A673 (cell line): Measurements from ENCODE around the gene CRYBG2. TPM values are rescaled to one million over a fixed set of nuclear protein-coding genes. Genes with fewer than 3 reads are reported as not detected.

Experiments
- BruUV-seq: library from RNA; stranded (reverse); fragments of 400-500 nt; replicated peaks from 2 replicates; lab custom pipeline; 2021; lab: Mats Ljungman, UMichigan
- CTCF ChIA-PET: fragments of 300-600 bp; sonication (Branson Sonifier 250); formaldehyde crosslinking; loops from one replicate; lab custom pipeline; 2022; ENCODE audit warnings: antibody characterized with exemption; lab: Charles Lee
- POLR2A ChIA-PET: fragments of 300-600 bp; sonication (Branson Sonifier 250); formaldehyde crosslinking; loops from one replicate; lab custom pipeline; 2022; ENCODE audit warnings: antibody characterized with exemption; ENCODE audit not compliant: low non-redundant PET; lab: Charles Lee
- DNase-seq: peaks from one replicate; pipeline ENCODE4 v3.0.0-alpha.2; 2015; ENCODE audit warnings: low spot score
- H3K27ac ChIP-seq: fragments of 200-600 bp; sonication (generic); 2 replicates; pipeline ENCODE4 v1.5.1; 2016; ENCODE audit warnings: mixed run types, low read depth, mild to moderate bottlenecking, mixed read lengths, antibody characterized with exemption, low read length; ENCODE audit not compliant: poor library complexity, severe bottlenecking
- H3K27me3 ChIP-seq: fragments of 200-600 bp; sonication (generic); replicated peaks from 2 replicates; pipeline ENCODE4 v1.6.1; 2017; ENCODE audit warnings: mixed run types, low read depth, mild to moderate bottlenecking, mixed read lengths, antibody characterized with exemption, low read length; ENCODE audit not compliant: insufficient read depth, poor library complexity
- H3K36me3 ChIP-seq: fragments of 200-600 bp; sonication (generic); 2 replicates; pipeline ENCODE4 v1.6.1; 2016; ENCODE audit warnings: mixed run types, mild to moderate bottlenecking, mixed read lengths, antibody characterized with exemption, low read length; ENCODE audit not compliant: insufficient read depth, poor library complexity, severe bottlenecking
- H3K4me1 ChIP-seq: fragments of 200-600 bp; sonication (generic); 2 replicates; pipeline ENCODE4 v1.6.1; 2017; ENCODE audit warnings: mixed run types, mild to moderate bottlenecking, mixed read lengths, antibody characterized with exemption, low read length; ENCODE audit not compliant: insufficient read depth, poor library complexity, severe bottlenecking
- H3K4me3 ChIP-seq: fragments of 200-600 bp; sonication (generic); 2 replicates; pipeline ENCODE4 v1.5.1; 2016; ENCODE audit warnings: low read depth, mixed run types, mild to moderate bottlenecking, mixed read lengths, low read length; ENCODE audit not compliant: poor library complexity, severe bottlenecking
- H3K9me3 ChIP-seq: fragments of 200-600 bp; sonication (generic); 2 replicates; pipeline ENCODE4 v1.6.1; 2016; ENCODE audit warnings: mixed run types, low read depth, mild to moderate bottlenecking, mixed read lengths, antibody characterized with exemption, low read length; ENCODE audit not compliant: poor library complexity, severe bottlenecking
- CTCF ChIP-seq: fragments of 300-800, 200-600 bp; sonication (generic); conservative IDR thresholded peaks from 2 replicates; pipeline ENCODE4 v1.5.1; 2017; ENCODE audit warnings: low read depth, mild to moderate bottlenecking, antibody characterized with exemption, low read length, moderate library complexity, mixed read lengths
- EZH2 ChIP-seq: fragments of 200-600 bp; sonication (generic); IDR thresholded peaks from 2 replicates; pipeline ENCODE4 v1.6.1; 2017; ENCODE audit warnings: borderline replicate concordance, low read depth, mild to moderate bottlenecking, mixed read lengths, antibody characterized with exemption, low read length; ENCODE audit not compliant: poor library complexity, severe bottlenecking
- intact Hi-C: fragments of 100-400 bp; cut with micrococcal nuclease; formaldehyde crosslinking; loops from one replicate; pipeline ENCODE4 v1.10.0; 2022; ENCODE audit not compliant: unreplicated experiment
- total RNA-seq: library from RNA; stranded (reverse); gene quantifications from 2 replicates; pipeline ENCODE4 v1.2.3, GENCODE V29; 2021

The CRYBG2 gene
- total RNA-seq, 1 experiment from 2014 or later = not detected

GRCh38 chr1:26349877-26350244, 4.1 kb downstream of the CRYBG2 start:
- BruUV-seq = no TSS peak
- no peaks in the 10 kb centered on the region for H3K36me3 ChIP-seq
- no peaks in the 10 kb centered on the region for H3K27me3 ChIP-seq
- POLR2A ChIA-PET = no interaction called here
- no peak for DNase-seq
- no peak overlapping the region for H3K27ac ChIP-seq
- H3K4me3 ChIP-seq = no peak overlapping the region
- intact Hi-C loops = no loop called here
- H3K4me1 ChIP-seq = no peaks in the 10 kb centered on the region
- TF ChIP-seq CTCF (no peak), EZH2 (no peak)
- CTCF ChIA-PET = interaction anchor here (0.6 kb wide), 1 partner anchor 20 kb away, joined by 5 read pairs; no protein-coding TSS in a partner anchor
- no peaks in the 10 kb centered on the region for H3K9me3 ChIP-seq

GRCh38 chr1:26349188-26349876, 4.6 kb downstream of the CRYBG2 start:
- H3K4me3 ChIP-seq = no peak overlapping the region
- no peak for TF ChIP-seq EZH2
- no peak for TF ChIP-seq CTCF
- intact Hi-C loops = no loop called here
- no peaks in the 10 kb centered on the region for H3K9me3 ChIP-seq
- H3K27ac ChIP-seq = no peak overlapping the region
- ChIA-PET POLR2A (no interaction called here), CTCF (interaction anchor here (0.6 kb wide), 1 partner anchor 21 kb away, joined by 5 read pairs; no protein-coding TSS in a partner anchor)
- DNase-seq = no peak
- no peaks in the 10 kb centered on the region for H3K36me3 ChIP-seq
- no peaks in the 10 kb centered on the region for H3K27me3 ChIP-seq
- no peaks in the 10 kb centered on the region for H3K4me1 ChIP-seq
- BruUV-seq = no TSS peak

DNA sequence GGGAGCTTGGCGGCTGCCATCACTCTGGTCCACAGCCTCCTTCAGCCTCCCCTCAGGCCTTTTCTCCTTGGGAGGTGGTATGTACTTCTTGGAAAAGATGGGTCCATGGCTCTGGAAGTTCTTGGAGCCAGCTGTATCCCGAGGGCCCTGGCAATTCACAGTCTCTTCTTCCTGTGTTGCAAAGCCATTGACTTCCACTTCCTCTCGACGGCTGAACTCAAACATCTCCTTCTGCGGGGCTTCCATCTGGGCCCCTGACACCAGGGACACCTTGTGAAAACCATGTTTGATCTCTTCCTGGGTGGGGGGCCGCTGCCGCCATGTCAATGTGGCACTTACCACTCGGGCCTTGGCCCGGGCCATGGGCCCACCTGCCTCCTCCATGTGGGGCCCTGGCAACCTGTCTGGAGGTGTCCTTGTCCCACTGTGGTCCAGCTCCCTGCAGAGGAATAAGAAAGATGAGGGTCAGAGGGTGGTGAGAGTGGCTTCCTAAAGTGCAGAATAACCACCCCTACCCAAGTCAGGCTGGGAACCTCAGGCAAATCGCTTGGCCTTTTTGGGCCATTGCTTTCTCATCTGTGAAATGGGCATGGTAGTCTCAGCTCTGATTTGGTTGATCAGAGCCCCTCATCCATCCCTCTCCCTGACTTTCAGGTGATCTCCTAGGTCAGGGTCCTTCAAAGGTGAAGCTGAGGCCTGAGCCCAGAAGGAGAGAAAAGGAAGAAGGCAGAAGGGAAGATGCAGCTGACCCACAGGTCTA, 7.5 kb downstream of the CRYBG2 start:
- POLR2A ChIA-PET = no interaction called here
- H3K36me3 ChIP-seq = no peaks in the 10 kb centered on the region
- no peaks in the 10 kb centered on the region for H3K9me3 ChIP-seq
- no peak overlapping the region for H3K4me3 ChIP-seq
- BruUV-seq = no TSS peak
- CTCF ChIA-PET = interaction anchor here (0.7 kb wide), 1 partner anchor 62 kb away, joined by 6 read pairs; no protein-coding TSS in a partner anchor
- no peaks in the 10 kb centered on the region for H3K27me3 ChIP-seq
- no peaks in the 10 kb centered on the region for H3K4me1 ChIP-seq
- TF ChIP-seq EZH2 (no peak), CTCF (no peak)
- no peak for DNase-seq
- no peak overlapping the region for H3K27ac ChIP-seq
- intact Hi-C loops = no loop called here
